GM23338 (cell line): Measurements from ENCODE around the gene RALBP1. TPM values are rescaled to one million over a fixed set of nuclear protein-coding genes. Genes with fewer than 3 reads are reported as not detected.

Experiments
- ATAC-seq: fragments of 200-7000 bp; cut with Tn5 transposase; 3 replicates; pipeline ENCODE4 v1.9.1; 2020
- DNase-seq: peaks from one replicate; pipeline ENCODE4 v3.0.0-alpha.2; 2015; ENCODE audit warnings: low spot score
- H2AFZ ChIP-seq: fragments of 200-600 bp; sonication (generic); 2 replicates; pipeline ENCODE4 v1.8.0; 2016; ENCODE audit warnings: antibody characterized with exemption, mild to moderate bottlenecking, moderate library complexity
- H3F3A ChIP-seq: fragments of 200-600 bp; sonication (generic); replicated peaks from 2 replicates; pipeline ENCODE4 v1.8.0; 2017; ENCODE audit warnings: antibody characterized with exemption, mixed run types, low read depth
- H3K27ac ChIP-seq: fragments of 200-600 bp; sonication (generic); 2 replicates; pipeline ENCODE4 v1.6.1; 2016; ENCODE audit warnings: low read depth
- H3K27me3 ChIP-seq: fragments of 200-600 bp; sonication (generic); 2 replicates; pipeline ENCODE4 v1.8.0; 2016; ENCODE audit warnings: mild to moderate bottlenecking, mixed run types, moderate library complexity; ENCODE audit not compliant: insufficient read depth
- H3K36me3 ChIP-seq: fragments of 200-600 bp; sonication (generic); 2 replicates; pipeline ENCODE4 v1.8.0; 2016; ENCODE audit warnings: mild to moderate bottlenecking; ENCODE audit not compliant: insufficient read depth
- H3K4me1 ChIP-seq: fragments of 200-600 bp; sonication (generic); 2 replicates; pipeline ENCODE4 v1.8.0; 2016; ENCODE audit warnings: mild to moderate bottlenecking, moderate library complexity; ENCODE audit not compliant: insufficient read depth
- H3K4me2 ChIP-seq: fragments of 200-600 bp; sonication (generic); 2 replicates; pipeline ENCODE4 v1.7.1; 2017; ENCODE audit warnings: mixed run types
- H3K4me3 ChIP-seq: fragments of 200-600 bp; sonication (generic); 2 replicates; pipeline ENCODE4 v1.6.1; 2016; ENCODE audit warnings: mixed run types
- H3K79me2 ChIP-seq: fragments of 200-600 bp; sonication (generic); replicated peaks from 2 replicates; pipeline ENCODE4 v1.8.0; 2017; ENCODE audit warnings: mild to moderate bottlenecking; ENCODE audit not compliant: insufficient read depth
- H3K9me2 ChIP-seq: fragments of 200-600 bp; sonication (generic); 2 replicates; pipeline ENCODE4 v1.8.0; 2017; ENCODE audit not compliant: insufficient read depth
- H4K20me1 ChIP-seq: fragments of 200-600 bp; sonication (generic); replicated peaks from 2 replicates; pipeline ENCODE4 v1.8.0; 2017; ENCODE audit warnings: mild to moderate bottlenecking; ENCODE audit not compliant: insufficient read depth
- H3K27ac Mint-ChIP-seq: 2 replicates; pipeline ENCODE4 v1.8.0; 2020; ENCODE audit warnings: inconsistent platforms, mild to moderate bottlenecking, moderate library complexity, mixed read lengths
- H3K27me3 Mint-ChIP-seq: 3 replicates; pipeline ENCODE4 v1.8.0; 2022; ENCODE audit warnings: low read depth, mild to moderate bottlenecking, moderate library complexity, mixed read lengths, inconsistent platforms; ENCODE audit not compliant: insufficient read depth, poor library complexity
- H3K36me3 Mint-ChIP-seq: 3 replicates; pipeline ENCODE4 v1.8.0; 2021; ENCODE audit warnings: low read depth, mild to moderate bottlenecking, inconsistent platforms, moderate library complexity, mixed read lengths
- H3K4me1 Mint-ChIP-seq: 3 replicates; pipeline ENCODE4 v1.8.0; 2020; ENCODE audit warnings: mild to moderate bottlenecking, inconsistent platforms, mixed read lengths
- H3K4me3 Mint-ChIP-seq: 3 replicates; pipeline ENCODE4 v1.8.0; 2021; ENCODE audit warnings: moderate library complexity, mild to moderate bottlenecking, inconsistent platforms, mixed read lengths
- H3K9me3 Mint-ChIP-seq: 3 replicates; pipeline ENCODE4 v1.8.0; 2020; ENCODE audit warnings: moderate library complexity, mild to moderate bottlenecking, inconsistent platforms, mixed read lengths
- CREB1 ChIP-seq: fragments of 250-450 bp; sonication (Bioruptor Pico); IDR thresholded peaks from 2 replicates; pipeline ENCODE4 v1.5.0; 2020; ENCODE audit warnings: low read depth, mild to moderate bottlenecking, moderate library complexity
- ETS1 ChIP-seq: IDR thresholded peaks from 2 replicates; pipeline ENCODE4 v1.6.1; 2016; ENCODE audit warnings: antibody characterized with exemption
- EZH2 ChIP-seq: fragments of 200-600 bp; sonication (generic); IDR thresholded peaks from one replicate; pipeline ENCODE4 v1.8.0; 2017; ENCODE audit warnings: antibody characterized with exemption, mild to moderate bottlenecking, low read depth; ENCODE audit not compliant: unreplicated experiment
- EZH2phosphoT487 ChIP-seq: fragments of 200-600 bp; sonication (generic); IDR thresholded peaks from one replicate; pipeline ENCODE4 v1.8.1; 2018; ENCODE audit warnings: antibody characterized with exemption; ENCODE audit not compliant: unreplicated experiment
- JUNB ChIP-seq: IDR thresholded peaks from one replicate; pipeline ENCODE4 v1.6.1; 2016; ENCODE audit warnings: antibody characterized with exemption; ENCODE audit not compliant: unreplicated experiment
- NANOG ChIP-seq: IDR thresholded peaks from 2 replicates; pipeline ENCODE4 v1.6.1; 2016; ENCODE audit warnings: antibody characterized with exemption, borderline replicate concordance
- POLR2AphosphoS5 ChIP-seq: IDR thresholded peaks from 2 replicates; pipeline ENCODE4 v1.6.1; 2016; ENCODE audit warnings: antibody characterized with exemption, low read depth
- REST ChIP-seq: IDR thresholded peaks from one replicate; pipeline ENCODE4 v1.6.1; 2018; ENCODE audit warnings: antibody characterized with exemption; ENCODE audit not compliant: unreplicated experiment
- STAT1 ChIP-seq: IDR thresholded peaks from one replicate; pipeline ENCODE4 v1.6.1; 2016; ENCODE audit warnings: antibody characterized with exemption; ENCODE audit not compliant: unreplicated experiment
- ZNF114 ChIP-seq: fragments of 250-450 bp; sonication (Bioruptor Pico); IDR thresholded peaks from 2 replicates; pipeline ENCODE4 v1.5.0; 2020; ENCODE audit warnings: mild to moderate bottlenecking, moderate library complexity
- ZNF331 ChIP-seq: fragments of 250-450 bp; sonication (Bioruptor Pico); IDR thresholded peaks from 2 replicates; pipeline ENCODE4 v1.5.0; 2020; ENCODE audit warnings: low read depth, mild to moderate bottlenecking, moderate library complexity
- polyA plus RNA-seq: library from polyadenylated mRNA; unstranded; fragments of >200 nt; fragmentation: Nextera tagmentation; extraction: Ambion mirVana; gene quantifications from 2 replicates; pipeline ENCODE4 v1.2.1, GENCODE V29; 2016
- total RNA-seq: library from RNA; depleted of rRNA; stranded (reverse); fragments of >200 nt; shearing (Covaris generic); gene quantifications from 2 replicates; pipeline ENCODE4 v1.2.3, GENCODE V29; 2014
- TF ChIP-seq, protein P1 (sequence below), 2 experiments: fragments of 200-600 bp in 1 of 2; sonication (generic) in 1 of 2; conservative IDR thresholded peaks; 2 replicates each; pipeline versions ENCODE4 v1.5.1 to v1.6.1; 2016 to 2017; ENCODE audit warnings: antibody characterized with exemption in 2 of 2, low read depth in 2 of 2, mild to moderate bottlenecking in 2 of 2, moderate library complexity in 1 of 2
- TF ChIP-seq, protein P2 (sequence below): fragments of 250-450 bp; sonication (Bioruptor Pico); IDR thresholded peaks from 2 replicates; pipeline ENCODE4 v1.5.0; 2020; ENCODE audit warnings: mild to moderate bottlenecking, moderate library complexity

The RALBP1 gene
- total and polyA plus RNA-seq, 2 experiments from 2014 or later = 80.9 to 103 TPM

- H3K4me1 Mint-ChIP-seq = peaks cover 16% of the 10 kb centered on the region
- no peaks in the 10 kb centered on the region for H3K9me3 Mint-ChIP-seq
- H3K27ac Mint-ChIP-seq = no peak overlapping the region
- no peaks in the 10 kb centered on the region for H3K36me3 ChIP-seq
- H3K4me2 ChIP-seq = no peak overlapping the region
- DNase-seq (no peak), ATAC-seq (no peak)
- H3K79me2 ChIP-seq = peaks cover 68% of the 10 kb centered on the region
- H3K36me3 Mint-ChIP-seq = peaks cover 15% of the 10 kb centered on the region; the same call in 2 of the 3 replicates
- H3K4me3 ChIP-seq = no peak overlapping the region
- H3K4me1 ChIP-seq = peaks cover 15% of the 10 kb centered on the region
- H3F3A ChIP-seq = peaks cover 4% of the 10 kb centered on the region; the same call in 1 of the 2 replicates
- no peak overlapping the region for H2AFZ ChIP-seq
- no peaks in the 10 kb centered on the region for H3K27me3 ChIP-seq
- H3K27ac ChIP-seq = no peak overlapping the region
- H3K4me3 Mint-ChIP-seq = no peak overlapping the region
- H3K27me3 Mint-ChIP-seq = peaks cover 2% of the 10 kb centered on the region
- TF ChIP-seq ETS1 (no peak), EZH2phosphoT487 (no peak), ZNF114 (CRISPR knock-in tag) (no peak), STAT1 (no peak), JUNB (no peak), EZH2 (no peak), REST (no peak), POLR2AphosphoS5 (no peak), NANOG (no peak), ZNF331 (CRISPR knock-in tag) (no peak), CREB1 (CRISPR knock-in tag) (no peak)
- TF ChIP-seq, protein P1, sequence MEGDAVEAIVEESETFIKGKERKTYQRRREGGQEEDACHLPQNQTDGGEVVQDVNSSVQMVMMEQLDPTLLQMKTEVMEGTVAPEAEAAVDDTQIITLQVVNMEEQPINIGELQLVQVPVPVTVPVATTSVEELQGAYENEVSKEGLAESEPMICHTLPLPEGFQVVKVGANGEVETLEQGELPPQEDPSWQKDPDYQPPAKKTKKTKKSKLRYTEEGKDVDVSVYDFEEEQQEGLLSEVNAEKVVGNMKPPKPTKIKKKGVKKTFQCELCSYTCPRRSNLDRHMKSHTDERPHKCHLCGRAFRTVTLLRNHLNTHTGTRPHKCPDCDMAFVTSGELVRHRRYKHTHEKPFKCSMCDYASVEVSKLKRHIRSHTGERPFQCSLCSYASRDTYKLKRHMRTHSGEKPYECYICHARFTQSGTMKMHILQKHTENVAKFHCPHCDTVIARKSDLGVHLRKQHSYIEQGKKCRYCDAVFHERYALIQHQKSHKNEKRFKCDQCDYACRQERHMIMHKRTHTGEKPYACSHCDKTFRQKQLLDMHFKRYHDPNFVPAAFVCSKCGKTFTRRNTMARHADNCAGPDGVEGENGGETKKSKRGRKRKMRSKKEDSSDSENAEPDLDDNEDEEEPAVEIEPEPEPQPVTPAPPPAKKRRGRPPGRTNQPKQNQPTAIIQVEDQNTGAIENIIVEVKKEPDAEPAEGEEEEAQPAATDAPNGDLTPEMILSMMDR (conservative IDR thresholded peaks at IDR 0.05; ENCODE audit: low read depth in 2 of 2) = no peak
- TF ChIP-seq, protein P2, sequence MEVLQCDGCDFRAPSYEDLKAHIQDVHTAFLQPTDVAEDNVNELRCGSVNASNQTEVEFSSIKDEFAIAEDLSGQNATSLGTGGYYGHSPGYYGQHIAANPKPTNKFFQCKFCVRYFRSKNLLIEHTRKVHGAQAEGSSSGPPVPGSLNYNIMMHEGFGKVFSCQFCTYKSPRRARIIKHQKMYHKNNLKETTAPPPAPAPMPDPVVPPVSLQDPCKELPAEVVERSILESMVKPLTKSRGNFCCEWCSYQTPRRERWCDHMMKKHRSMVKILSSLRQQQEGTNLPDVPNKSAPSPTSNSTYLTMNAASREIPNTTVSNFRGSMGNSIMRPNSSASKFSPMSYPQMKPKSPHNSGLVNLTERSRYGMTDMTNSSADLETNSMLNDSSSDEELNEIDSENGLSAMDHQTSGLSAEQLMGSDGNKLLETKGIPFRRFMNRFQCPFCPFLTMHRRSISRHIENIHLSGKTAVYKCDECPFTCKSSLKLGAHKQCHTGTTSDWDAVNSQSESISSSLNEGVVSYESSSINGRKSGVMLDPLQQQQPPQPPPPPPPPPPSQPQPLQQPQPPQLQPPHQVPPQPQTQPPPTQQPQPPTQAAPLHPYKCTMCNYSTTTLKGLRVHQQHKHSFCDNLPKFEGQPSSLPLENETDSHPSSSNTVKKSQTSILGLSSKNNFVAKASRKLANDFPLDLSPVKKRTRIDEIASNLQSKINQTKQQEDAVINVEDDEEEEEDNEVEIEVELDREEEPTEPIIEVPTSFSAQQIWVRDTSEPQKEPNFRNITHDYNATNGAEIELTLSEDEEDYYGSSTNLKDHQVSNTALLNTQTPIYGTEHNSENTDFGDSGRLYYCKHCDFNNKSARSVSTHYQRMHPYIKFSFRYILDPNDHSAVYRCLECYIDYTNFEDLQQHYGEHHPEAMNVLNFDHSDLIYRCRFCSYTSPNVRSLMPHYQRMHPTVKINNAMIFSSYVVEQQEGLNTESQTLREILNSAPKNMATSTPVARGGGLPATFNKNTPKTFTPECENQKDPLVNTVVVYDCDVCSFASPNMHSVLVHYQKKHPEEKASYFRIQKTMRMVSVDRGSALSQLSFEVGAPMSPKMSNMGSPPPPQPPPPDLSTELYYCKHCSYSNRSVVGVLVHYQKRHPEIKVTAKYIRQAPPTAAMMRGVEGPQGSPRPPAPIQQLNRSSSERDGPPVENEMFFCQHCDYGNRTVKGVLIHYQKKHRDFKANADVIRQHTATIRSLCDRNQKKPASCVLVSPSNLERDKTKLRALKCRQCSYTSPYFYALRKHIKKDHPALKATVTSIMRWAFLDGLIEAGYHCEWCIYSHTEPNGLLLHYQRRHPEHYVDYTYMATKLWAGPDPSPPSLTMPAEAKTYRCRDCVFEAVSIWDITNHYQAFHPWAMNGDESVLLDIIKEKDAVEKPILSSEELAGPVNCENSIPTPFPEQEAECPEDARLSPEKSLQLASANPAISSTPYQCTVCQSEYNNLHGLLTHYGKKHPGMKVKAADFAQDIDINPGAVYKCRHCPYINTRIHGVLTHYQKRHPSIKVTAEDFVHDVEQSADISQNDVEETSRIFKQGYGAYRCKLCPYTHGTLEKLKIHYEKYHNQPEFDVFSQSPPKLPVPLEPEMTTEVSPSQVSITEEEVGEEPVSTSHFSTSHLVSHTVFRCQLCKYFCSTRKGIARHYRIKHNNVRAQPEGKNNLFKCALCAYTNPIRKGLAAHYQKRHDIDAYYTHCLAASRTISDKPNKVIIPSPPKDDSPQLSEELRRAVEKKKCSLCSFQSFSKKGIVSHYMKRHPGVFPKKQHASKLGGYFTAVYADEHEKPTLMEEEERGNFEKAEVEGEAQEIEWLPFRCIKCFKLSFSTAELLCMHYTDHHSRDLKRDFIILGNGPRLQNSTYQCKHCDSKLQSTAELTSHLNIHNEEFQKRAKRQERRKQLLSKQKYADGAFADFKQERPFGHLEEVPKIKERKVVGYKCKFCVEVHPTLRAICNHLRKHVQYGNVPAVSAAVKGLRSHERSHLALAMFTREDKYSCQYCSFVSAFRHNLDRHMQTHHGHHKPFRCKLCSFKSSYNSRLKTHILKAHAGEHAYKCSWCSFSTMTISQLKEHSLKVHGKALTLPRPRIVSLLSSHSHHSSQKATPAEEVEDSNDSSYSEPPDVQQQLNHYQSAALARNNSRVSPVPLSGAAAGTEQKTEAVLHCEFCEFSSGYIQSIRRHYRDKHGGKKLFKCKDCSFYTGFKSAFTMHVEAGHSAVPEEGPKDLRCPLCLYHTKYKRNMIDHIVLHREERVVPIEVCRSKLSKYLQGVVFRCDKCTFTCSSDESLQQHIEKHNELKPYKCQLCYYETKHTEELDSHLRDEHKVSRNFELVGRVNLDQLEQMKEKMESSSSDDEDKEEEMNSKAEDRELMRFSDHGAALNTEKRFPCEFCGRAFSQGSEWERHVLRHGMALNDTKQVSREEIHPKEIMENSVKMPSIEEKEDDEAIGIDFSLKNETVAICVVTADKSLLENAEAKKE (CRISPR knock-in tag) = no peak
- H4K20me1 ChIP-seq = peaks cover 15% of the 10 kb centered on the region
- peaks cover 3% of the 10 kb centered on the region; the same call in 1 of the 2 replicates for H3K9me2 ChIP-seq
Measured at GRCh38 chr18:9477509-9477908, 2.2 kb downstream of the RALBP1 start.
